Neural crest cell (in vitro differentiated cells): Measurements from ENCODE around the gene ING3. TPM values are rescaled to one million over a fixed set of nuclear protein-coding genes. Genes with fewer than 3 reads are reported as not detected.
A peak's percentile ranks its signal among the peaks of the same experiment; 100 is the strongest.

Experiments
- DNase-seq: peaks from one replicate; pipeline ENCODE4 v3.0.0; 2021; ENCODE audit warnings: low read depth, mixed read lengths, low spot score
- H3K27ac Mint-ChIP-seq: one replicate; pipeline ENCODE4 v1.8.0; 2021; ENCODE audit warnings: mild to moderate bottlenecking, mixed read lengths; ENCODE audit not compliant: unreplicated experiment
- H3K27me3 Mint-ChIP-seq: 2 replicates; pipeline ENCODE4 v1.8.0; 2021; ENCODE audit warnings: low read depth, mild to moderate bottlenecking, mixed read lengths
- H3K36me3 Mint-ChIP-seq: 2 replicates; pipeline ENCODE4 v1.8.0; 2021; ENCODE audit warnings: low read depth, mild to moderate bottlenecking, mixed read lengths
- H3K4me1 Mint-ChIP-seq: 2 replicates; pipeline ENCODE4 v1.8.0; 2021; ENCODE audit warnings: mixed read lengths
- H3K4me3 Mint-ChIP-seq: one replicate; pipeline ENCODE4 v1.8.0; 2021; ENCODE audit warnings: mild to moderate bottlenecking, mixed read lengths
- H3K9me3 Mint-ChIP-seq: 2 replicates; pipeline ENCODE4 v1.8.0; 2021; ENCODE audit warnings: mixed read lengths
- total RNA-seq: library from RNA; stranded (reverse); gene quantifications from 2 replicates; pipeline ENCODE4 v1.2.1, GENCODE V29; 2021
- TF ChIP-seq, protein P1 (sequence below): fragments of 200-600 bp; sonication (generic); conservative IDR thresholded peaks from 2 replicates; pipeline ENCODE4 v1.5.0; 2021; ENCODE audit warnings: antibody characterized with exemption, mild to moderate bottlenecking

Gene ING3
- total RNA-seq, 1 donor from 2014 or later, result 26.9 TPM

DNA sequence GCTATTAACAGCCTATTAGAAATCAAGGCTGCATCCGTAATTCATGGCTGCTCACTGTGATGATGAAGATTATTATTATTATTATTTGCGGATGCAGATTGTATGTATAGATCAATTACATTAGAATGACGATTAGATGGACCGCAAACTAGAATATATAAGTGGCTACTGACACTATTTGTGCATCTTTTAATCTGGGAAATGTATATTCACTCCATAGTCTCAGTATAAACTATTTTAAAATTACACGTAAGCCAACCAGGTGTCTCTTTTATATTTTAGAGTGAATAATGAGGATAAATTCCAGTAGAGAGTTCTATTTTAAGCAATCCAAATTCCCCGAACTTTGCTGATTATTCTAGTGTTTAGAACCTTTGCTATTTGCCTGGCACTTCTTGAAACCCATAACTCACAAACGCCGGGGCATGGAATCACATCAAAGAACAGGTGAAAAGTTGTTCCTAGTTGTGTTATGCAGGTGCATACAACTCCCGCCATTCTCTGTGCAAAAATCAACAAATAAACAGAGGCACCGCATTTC, 509 bp upstream of the ING3 start:
- H3K9me3 Mint-ChIP-seq, result no peaks in the 10 kb centered on the region
- H3K36me3 Mint-ChIP-seq, result no peaks in the 10 kb centered on the region
- peaks cover 3% of the 10 kb centered on the region for H3K27me3 Mint-ChIP-seq
- H3K27ac Mint-ChIP-seq, result peak overlapping the region; percentile 100
- no peak for DNase-seq
- TF ChIP-seq, protein P1, sequence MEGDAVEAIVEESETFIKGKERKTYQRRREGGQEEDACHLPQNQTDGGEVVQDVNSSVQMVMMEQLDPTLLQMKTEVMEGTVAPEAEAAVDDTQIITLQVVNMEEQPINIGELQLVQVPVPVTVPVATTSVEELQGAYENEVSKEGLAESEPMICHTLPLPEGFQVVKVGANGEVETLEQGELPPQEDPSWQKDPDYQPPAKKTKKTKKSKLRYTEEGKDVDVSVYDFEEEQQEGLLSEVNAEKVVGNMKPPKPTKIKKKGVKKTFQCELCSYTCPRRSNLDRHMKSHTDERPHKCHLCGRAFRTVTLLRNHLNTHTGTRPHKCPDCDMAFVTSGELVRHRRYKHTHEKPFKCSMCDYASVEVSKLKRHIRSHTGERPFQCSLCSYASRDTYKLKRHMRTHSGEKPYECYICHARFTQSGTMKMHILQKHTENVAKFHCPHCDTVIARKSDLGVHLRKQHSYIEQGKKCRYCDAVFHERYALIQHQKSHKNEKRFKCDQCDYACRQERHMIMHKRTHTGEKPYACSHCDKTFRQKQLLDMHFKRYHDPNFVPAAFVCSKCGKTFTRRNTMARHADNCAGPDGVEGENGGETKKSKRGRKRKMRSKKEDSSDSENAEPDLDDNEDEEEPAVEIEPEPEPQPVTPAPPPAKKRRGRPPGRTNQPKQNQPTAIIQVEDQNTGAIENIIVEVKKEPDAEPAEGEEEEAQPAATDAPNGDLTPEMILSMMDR, result no peak
- H3K4me1 Mint-ChIP-seq, result peaks cover 25% of the 10 kb centered on the region
- peak overlapping the region; percentile 98 for H3K4me3 Mint-ChIP-seq

DNA sequence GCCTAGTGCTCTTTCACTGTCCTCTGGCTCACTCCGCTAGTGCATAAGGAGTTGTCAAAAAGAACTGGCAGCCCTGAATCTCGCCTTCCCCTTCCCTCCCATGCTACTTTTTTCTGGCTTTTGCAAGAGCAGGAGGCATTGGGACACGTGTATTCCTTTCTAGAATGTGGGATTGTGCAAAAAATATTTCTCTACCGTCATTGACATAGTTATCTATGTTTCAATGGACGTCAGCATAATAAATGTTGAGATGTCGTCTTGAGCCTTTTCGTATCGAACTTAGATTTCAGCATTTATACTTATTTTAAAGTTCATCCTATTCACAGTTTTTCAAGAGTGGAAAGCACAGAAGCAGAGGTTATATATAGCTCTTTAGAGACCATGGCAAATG, 727 bp downstream of the ING3 start:
- TF ChIP-seq, protein P1, result no peak
- H3K9me3 Mint-ChIP-seq, result no peaks in the 10 kb centered on the region
- H3K27ac Mint-ChIP-seq, result peak overlapping the region; percentile 100
- peaks cover 25% of the 10 kb centered on the region for H3K4me1 Mint-ChIP-seq
- H3K36me3 Mint-ChIP-seq, result peaks cover 4% of the 10 kb centered on the region
- H3K27me3 Mint-ChIP-seq, result peaks cover under 1% of the 10 kb centered on the region
- no peak for DNase-seq
- H3K4me3 Mint-ChIP-seq, result peak overlapping the region; percentile 98

DNA sequence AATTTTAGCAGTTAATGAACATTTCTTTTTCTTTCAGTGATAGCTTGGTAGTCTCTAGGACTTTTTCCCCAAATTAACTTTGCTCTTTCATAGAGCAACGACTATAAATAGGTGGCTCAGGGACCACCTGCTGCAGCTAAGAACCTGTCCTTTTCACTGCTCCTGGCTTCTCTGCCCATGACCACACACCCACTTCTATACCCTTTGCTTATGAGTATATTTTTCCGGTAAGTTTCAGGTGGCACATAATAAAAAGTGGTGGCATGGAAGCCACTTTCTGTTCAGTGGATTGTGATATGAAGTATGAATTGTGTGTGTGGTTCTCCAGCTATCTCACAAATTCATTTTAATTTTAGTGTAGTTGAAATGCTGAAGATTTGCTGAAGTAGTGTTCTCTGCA, 1.2 kb downstream of the ING3 start:
- H3K27me3 Mint-ChIP-seq, result no peaks in the 10 kb centered on the region
- peaks cover 6% of the 10 kb centered on the region for H3K36me3 Mint-ChIP-seq
- H3K9me3 Mint-ChIP-seq, result no peaks in the 10 kb centered on the region
- no peak for DNase-seq
- peak overlapping the region; percentile 98 for H3K4me3 Mint-ChIP-seq
- no peak overlapping the region for H3K27ac Mint-ChIP-seq
- TF ChIP-seq, protein P1, result no peak
- peaks cover 25% of the 10 kb centered on the region for H3K4me1 Mint-ChIP-seq

DNA sequence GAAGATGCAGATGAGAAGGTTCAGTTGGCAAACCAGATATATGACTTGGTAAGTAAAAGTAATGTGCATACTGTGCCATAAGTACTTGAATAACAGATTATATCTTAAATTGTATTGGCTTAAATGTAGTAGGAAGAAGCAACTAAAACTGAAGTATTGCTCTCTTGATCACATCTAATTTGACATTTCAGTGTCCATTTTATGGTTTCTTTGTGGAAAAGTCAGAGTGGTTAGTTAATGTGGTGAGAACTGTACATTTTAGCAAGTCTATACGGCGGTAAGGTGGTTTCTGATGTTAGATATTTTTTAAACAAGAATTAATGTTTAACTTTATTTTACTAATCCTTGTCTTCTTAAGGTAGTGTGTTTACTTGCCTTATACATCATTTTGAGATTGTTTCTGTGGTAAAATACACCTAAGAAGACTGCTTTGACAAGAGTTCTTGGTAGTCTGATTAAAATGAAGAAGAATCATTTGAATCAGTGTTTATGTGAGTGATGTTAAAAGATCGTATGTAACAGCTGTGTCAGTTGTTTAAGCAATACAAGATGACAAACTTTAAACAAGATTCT, 5.1 kb downstream of the ING3 start:
- TF ChIP-seq, protein P1, result no peak
- Mint-ChIP-seq H3K36me3 (peaks cover 24% of the 10 kb centered on the region), H3K4me3 (no peak overlapping the region), H3K27me3 (no peaks in the 10 kb centered on the region), H3K4me1 (peaks cover 13% of the 10 kb centered on the region), H3K27ac (no peak overlapping the region), H3K9me3 (no peaks in the 10 kb centered on the region)
- DNase-seq, result no peak

DNA sequence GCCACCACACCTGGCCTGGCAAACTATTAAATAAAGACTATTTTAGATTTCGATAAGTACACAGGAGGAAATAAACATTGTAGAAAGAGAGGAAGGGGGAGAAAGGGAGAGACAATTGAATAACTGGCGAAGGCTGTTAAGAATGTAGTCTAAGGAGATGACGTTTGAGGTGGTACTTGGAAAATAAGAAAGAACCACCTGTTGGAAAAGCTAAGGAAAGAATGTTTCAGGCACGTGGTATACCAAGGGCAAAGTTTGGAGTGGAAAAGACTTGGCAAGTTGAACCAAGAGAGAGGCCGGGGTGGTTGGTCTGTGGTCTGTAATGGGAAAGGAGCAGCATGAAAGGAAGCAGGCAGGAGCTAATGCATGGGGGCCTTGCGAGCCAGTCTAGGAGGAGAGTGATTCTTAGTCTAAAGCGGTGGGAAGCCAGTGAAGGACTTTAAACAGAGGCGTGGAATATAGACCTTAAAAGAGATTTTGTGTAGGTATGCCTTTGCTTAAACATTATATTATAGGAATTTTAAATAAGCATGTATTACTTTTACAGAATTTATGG, 9.4 kb downstream of the ING3 start:
- no peak for DNase-seq
- Mint-ChIP-seq H3K4me3 (no peak overlapping the region), H3K4me1 (no peaks in the 10 kb centered on the region), H3K9me3 (no peaks in the 10 kb centered on the region), H3K36me3 (peaks cover 29% of the 10 kb centered on the region), H3K27me3 (no peaks in the 10 kb centered on the region), H3K27ac (peak overlapping the region; percentile 48)
- TF ChIP-seq, protein P1, result no peak
